Smooth muscle cell (in vitro differentiated cells): ENCODE data around the gene RASGRF2. TPM values are rescaled to one million over a fixed set of nuclear protein-coding genes. Genes with fewer than 3 reads are reported as not detected.

Experiments
- DNase-seq: peaks from one replicate; lab custom pipeline; 2025; ENCODE audit not compliant: unreplicated experiment; lab: John Stamatoyannopoulos, UW
- H2AFZ ChIP-seq: fragments of 200-600 bp; sonication (generic); 2 replicates; pipeline ENCODE4 v1.6.0; 2016; ENCODE audit warnings: antibody characterized with exemption, low read depth, mild to moderate bottlenecking
- H3F3A ChIP-seq: fragments of 200-600 bp; sonication (generic); 2 replicates; pipeline ENCODE4 v1.6.0; 2017; ENCODE audit warnings: antibody characterized with exemption, low read depth
- H3K27ac ChIP-seq: fragments of 200-600 bp; sonication (generic); 2 replicates; pipeline ENCODE4 v1.5.1; 2016; ENCODE audit warnings: low read depth, mild to moderate bottlenecking
- H3K27me3 ChIP-seq: fragments of 200-600 bp; sonication (generic); 2 replicates; pipeline ENCODE4 v1.6.1; 2016; ENCODE audit warnings: low read depth, mild to moderate bottlenecking
- H3K36me3 ChIP-seq: fragments of 200-600 bp; sonication (generic); 2 replicates; pipeline ENCODE4 v1.5.1; 2016; ENCODE audit warnings: low read depth
- H3K4me1 ChIP-seq: fragments of 200-600 bp; sonication (generic); 2 replicates; pipeline ENCODE4 v1.5.1; 2016; ENCODE audit warnings: low read depth
- H3K4me2 ChIP-seq: fragments of 200-600 bp; sonication (generic); 2 replicates; pipeline ENCODE4 v1.6.0; 2016; ENCODE audit warnings: mild to moderate bottlenecking
- H3K4me3 ChIP-seq: fragments of 200-600 bp; sonication (generic); 2 replicates; pipeline ENCODE4 v1.5.1; 2016; ENCODE audit warnings: mild to moderate bottlenecking
- H3K79me2 ChIP-seq: fragments of 200-600 bp; sonication (generic); 2 replicates; pipeline ENCODE4 v1.6.0; 2016; ENCODE audit warnings: low read depth, mild to moderate bottlenecking
- H3K9ac ChIP-seq: fragments of 200-600 bp; sonication (generic); 2 replicates; pipeline ENCODE4 v1.6.0; 2016; ENCODE audit warnings: low read depth
- H3K9me3 ChIP-seq: fragments of 200-600 bp; sonication (generic); replicated peaks from 2 replicates; pipeline ENCODE4 v1.5.1; 2016; ENCODE audit warnings: low read depth
- H4K20me1 ChIP-seq: fragments of 200-600 bp; sonication (generic); 2 replicates; pipeline ENCODE4 v1.6.0; 2016; ENCODE audit warnings: low read depth
- WGBS: methylation state at CpG from one replicate; pipeline ENCODE4 v1.1.7; 2016; ENCODE audit warnings: low lambda C conversion rate; 5-methylcytosine and 5-hydroxymethylcytosine counted together
- polyA plus RNA-seq: library from polyadenylated mRNA; unstranded; fragments of >200 nt; fragmentation: Nextera tagmentation; extraction: Ambion mirVana; gene quantifications from 2 replicates; pipeline ENCODE4 v1.2.1, GENCODE V29; 2016
- total RNA-seq: library from RNA; depleted of rRNA; stranded (reverse); fragments of >200 nt; gene quantifications from 2 replicates; pipeline ENCODE4 v1.2.3, GENCODE V29; 2014
- TF ChIP-seq, protein P1 (sequence below): fragments of 200-600 bp; sonication (generic); IDR thresholded peaks from 2 replicates; pipeline ENCODE4 v1.5.1; 2017; ENCODE audit warnings: borderline replicate concordance, mild to moderate bottlenecking, antibody characterized with exemption; ENCODE audit not compliant: insufficient read depth, poor library complexity, severe bottlenecking

RASGRF2 gene
- total and polyA plus RNA-seq, 2 experiments from 2014 or later, result 11.1 to 24.7 TPM

GRCh38 chr5:81235287-81236072, 275.3 kb downstream of the RASGRF2 start:
- H2AFZ ChIP-seq, result no peak overlapping the region
- no peaks in the 10 kb centered on the region for H3F3A ChIP-seq
- no peaks in the 10 kb centered on the region for H3K79me2 ChIP-seq
- H3K9me3 ChIP-seq, result no peaks in the 10 kb centered on the region
- H3K4me3 ChIP-seq, result no peak overlapping the region
- DNase-seq, result no peak
- H3K27me3 ChIP-seq, result no peaks in the 10 kb centered on the region
- H3K4me2 ChIP-seq, result no peak overlapping the region
- no peak overlapping the region for H3K9ac ChIP-seq
- H3K27ac ChIP-seq, result no peak overlapping the region
- H4K20me1 ChIP-seq, result no peaks in the 10 kb centered on the region
- no peaks in the 10 kb centered on the region for H3K36me3 ChIP-seq
- TF ChIP-seq, protein P1, sequence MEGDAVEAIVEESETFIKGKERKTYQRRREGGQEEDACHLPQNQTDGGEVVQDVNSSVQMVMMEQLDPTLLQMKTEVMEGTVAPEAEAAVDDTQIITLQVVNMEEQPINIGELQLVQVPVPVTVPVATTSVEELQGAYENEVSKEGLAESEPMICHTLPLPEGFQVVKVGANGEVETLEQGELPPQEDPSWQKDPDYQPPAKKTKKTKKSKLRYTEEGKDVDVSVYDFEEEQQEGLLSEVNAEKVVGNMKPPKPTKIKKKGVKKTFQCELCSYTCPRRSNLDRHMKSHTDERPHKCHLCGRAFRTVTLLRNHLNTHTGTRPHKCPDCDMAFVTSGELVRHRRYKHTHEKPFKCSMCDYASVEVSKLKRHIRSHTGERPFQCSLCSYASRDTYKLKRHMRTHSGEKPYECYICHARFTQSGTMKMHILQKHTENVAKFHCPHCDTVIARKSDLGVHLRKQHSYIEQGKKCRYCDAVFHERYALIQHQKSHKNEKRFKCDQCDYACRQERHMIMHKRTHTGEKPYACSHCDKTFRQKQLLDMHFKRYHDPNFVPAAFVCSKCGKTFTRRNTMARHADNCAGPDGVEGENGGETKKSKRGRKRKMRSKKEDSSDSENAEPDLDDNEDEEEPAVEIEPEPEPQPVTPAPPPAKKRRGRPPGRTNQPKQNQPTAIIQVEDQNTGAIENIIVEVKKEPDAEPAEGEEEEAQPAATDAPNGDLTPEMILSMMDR, result no peak
- peaks cover 9% of the 10 kb centered on the region for H3K4me1 ChIP-seq
- WGBS, result 93% methylated on average over 10 of the region's 10 CpGs

DNA sequence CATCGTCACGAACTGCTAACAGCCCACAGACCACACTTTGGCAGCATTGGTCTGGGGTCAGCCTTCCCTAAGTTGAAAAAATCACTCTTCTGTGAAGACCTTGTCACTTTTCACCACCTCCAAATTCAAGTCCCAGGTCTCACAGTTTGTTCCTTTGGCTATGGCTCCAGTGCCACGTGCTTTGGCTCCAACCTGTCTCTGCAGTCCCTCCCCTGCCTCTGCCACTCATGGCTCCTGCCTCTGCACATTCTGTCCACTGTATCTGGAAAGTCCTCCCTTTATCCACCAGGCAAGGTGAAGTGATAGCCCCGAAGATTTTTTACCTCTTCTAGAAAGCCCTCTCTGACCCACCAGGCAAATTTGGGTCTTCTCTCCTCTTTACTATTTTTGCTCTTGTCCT, 278.3 kb downstream of the RASGRF2 start:
- Histone ChIP-seq H4K20me1 (no peaks in the 10 kb centered on the region), H3K36me3 (no peaks in the 10 kb centered on the region), H3K27ac (no peak overlapping the region), H3K9ac (no peak overlapping the region), H2AFZ (no peak overlapping the region), H3F3A (no peaks in the 10 kb centered on the region), H3K9me3 (no peaks in the 10 kb centered on the region), H3K79me2 (no peaks in the 10 kb centered on the region), H3K4me3 (no peak overlapping the region), H3K4me2 (no peak overlapping the region), H3K4me1 (peaks cover 2% of the 10 kb centered on the region), H3K27me3 (no peaks in the 10 kb centered on the region)
- WGBS, result 94% methylated on average over 4 of the region's 4 CpGs
- DNase-seq, result no peak
- TF ChIP-seq, protein P1, result no peak

DNA sequence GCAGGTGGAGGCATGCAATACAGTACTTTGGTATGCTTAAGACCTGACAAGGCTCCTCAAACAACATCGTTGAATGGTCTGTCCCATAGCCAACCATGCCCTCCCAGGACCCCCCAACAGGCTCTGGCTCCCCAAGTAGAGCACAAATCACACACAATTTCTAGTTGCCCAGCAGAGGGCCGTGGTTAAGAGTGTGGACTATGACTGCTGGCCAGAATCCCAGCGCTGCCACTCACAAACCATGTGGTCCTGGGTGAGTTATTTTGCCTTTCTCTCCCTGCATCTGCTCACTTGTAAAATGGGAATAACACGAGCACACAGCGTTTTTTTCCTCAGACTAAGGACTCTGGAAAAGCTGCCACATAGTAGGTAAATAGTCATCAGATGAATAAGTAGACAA, 279.4 kb downstream of the RASGRF2 start:
- Histone ChIP-seq H3K4me3 (no peak overlapping the region), H3K4me1 (no peaks in the 10 kb centered on the region), H2AFZ (no peak overlapping the region), H3K27me3 (no peaks in the 10 kb centered on the region), H3K4me2 (no peak overlapping the region), H3K79me2 (no peaks in the 10 kb centered on the region), H3K27ac (no peak overlapping the region), H3K9me3 (no peaks in the 10 kb centered on the region), H4K20me1 (no peaks in the 10 kb centered on the region), H3F3A (no peaks in the 10 kb centered on the region), H3K36me3 (no peaks in the 10 kb centered on the region), H3K9ac (no peak overlapping the region)
- TF ChIP-seq, protein P1, result no peak
- no peak for DNase-seq
- WGBS, result 87% methylated on average over 5 of the region's 5 CpGs

DNA sequence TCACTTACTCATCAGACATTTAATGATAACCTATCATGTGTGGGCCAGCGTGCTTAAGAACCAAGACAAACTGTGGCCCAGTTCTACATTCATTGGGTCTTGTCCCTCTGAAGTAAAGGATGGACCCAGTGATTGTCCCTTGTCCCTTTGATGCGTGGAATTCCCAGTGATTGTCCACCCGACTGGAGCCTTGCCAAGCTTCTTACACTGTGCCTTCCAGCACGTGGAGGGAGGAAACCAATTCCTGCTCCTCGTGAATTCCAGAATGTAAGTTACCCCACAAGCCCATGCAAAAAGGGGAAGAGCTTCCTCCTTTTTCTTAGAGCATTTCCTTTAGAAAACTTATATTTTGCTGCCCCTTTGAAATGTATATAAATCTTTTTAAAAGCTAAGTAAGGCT, 280.8 kb downstream of the RASGRF2 start:
- H3K4me3 ChIP-seq, result no peak overlapping the region
- WGBS, result 68% methylated on average over 5 of the region's 5 CpGs
- no peaks in the 10 kb centered on the region for H3K4me1 ChIP-seq

More for the DNA sequence above, 280.8 kb downstream of the RASGRF2 start:
- TF ChIP-seq, protein P1, result no peak
- Histone ChIP-seq H3K9ac (no peak overlapping the region), H3K36me3 (no peaks in the 10 kb centered on the region), H2AFZ (no peak overlapping the region), H3K9me3 (no peaks in the 10 kb centered on the region), H4K20me1 (no peaks in the 10 kb centered on the region), H3K27ac (no peak overlapping the region), H3F3A (no peaks in the 10 kb centered on the region), H3K4me2 (no peak overlapping the region), H3K79me2 (no peaks in the 10 kb centered on the region), H3K27me3 (no peaks in the 10 kb centered on the region)
- no peak for DNase-seq
